Smooth muscle cell (in vitro differentiated cells): ENCODE data around the gene STK32B. TPM values are rescaled to one million over a fixed set of nuclear protein-coding genes. Genes with fewer than 3 reads are reported as not detected.
"Not testable (repeated sequence)": the region's sequence is repeated elsewhere in the genome, so short reads cannot be mapped to it uniquely, and the experiment has no call there.

Source experiments
- DNase-seq: peaks from one replicate; lab custom pipeline; 2025; ENCODE audit not compliant: unreplicated experiment; lab: John Stamatoyannopoulos, UW
- H2AFZ ChIP-seq: fragments of 200-600 bp; sonication (generic); 2 replicates; pipeline ENCODE4 v1.6.0; 2016; ENCODE audit warnings: antibody characterized with exemption, low read depth, mild to moderate bottlenecking
- H3F3A ChIP-seq: fragments of 200-600 bp; sonication (generic); 2 replicates; pipeline ENCODE4 v1.6.0; 2017; ENCODE audit warnings: antibody characterized with exemption, low read depth
- H3K27ac ChIP-seq: fragments of 200-600 bp; sonication (generic); 2 replicates; pipeline ENCODE4 v1.5.1; 2016; ENCODE audit warnings: low read depth, mild to moderate bottlenecking
- H3K27me3 ChIP-seq: fragments of 200-600 bp; sonication (generic); 2 replicates; pipeline ENCODE4 v1.6.1; 2016; ENCODE audit warnings: low read depth, mild to moderate bottlenecking
- H3K36me3 ChIP-seq: fragments of 200-600 bp; sonication (generic); 2 replicates; pipeline ENCODE4 v1.5.1; 2016; ENCODE audit warnings: low read depth
- H3K4me1 ChIP-seq: fragments of 200-600 bp; sonication (generic); 2 replicates; pipeline ENCODE4 v1.5.1; 2016; ENCODE audit warnings: low read depth
- H3K4me2 ChIP-seq: fragments of 200-600 bp; sonication (generic); 2 replicates; pipeline ENCODE4 v1.6.0; 2016; ENCODE audit warnings: mild to moderate bottlenecking
- H3K4me3 ChIP-seq: fragments of 200-600 bp; sonication (generic); 2 replicates; pipeline ENCODE4 v1.5.1; 2016; ENCODE audit warnings: mild to moderate bottlenecking
- H3K79me2 ChIP-seq: fragments of 200-600 bp; sonication (generic); 2 replicates; pipeline ENCODE4 v1.6.0; 2016; ENCODE audit warnings: low read depth, mild to moderate bottlenecking
- H3K9ac ChIP-seq: fragments of 200-600 bp; sonication (generic); 2 replicates; pipeline ENCODE4 v1.6.0; 2016; ENCODE audit warnings: low read depth
- H3K9me3 ChIP-seq: fragments of 200-600 bp; sonication (generic); replicated peaks from 2 replicates; pipeline ENCODE4 v1.5.1; 2016; ENCODE audit warnings: low read depth
- H4K20me1 ChIP-seq: fragments of 200-600 bp; sonication (generic); 2 replicates; pipeline ENCODE4 v1.6.0; 2016; ENCODE audit warnings: low read depth
- WGBS: methylation state at CpG from one replicate; pipeline ENCODE4 v1.1.7; 2016; ENCODE audit warnings: low lambda C conversion rate; 5-methylcytosine and 5-hydroxymethylcytosine counted together
- polyA plus RNA-seq: library from polyadenylated mRNA; unstranded; fragments of >200 nt; fragmentation: Nextera tagmentation; extraction: Ambion mirVana; gene quantifications from 2 replicates; pipeline ENCODE4 v1.2.1, GENCODE V29; 2016
- total RNA-seq: library from RNA; depleted of rRNA; stranded (reverse); fragments of >200 nt; gene quantifications from 2 replicates; pipeline ENCODE4 v1.2.3, GENCODE V29; 2014
- TF ChIP-seq, protein P1 (sequence below): fragments of 200-600 bp; sonication (generic); IDR thresholded peaks from 2 replicates; pipeline ENCODE4 v1.5.1; 2017; ENCODE audit warnings: borderline replicate concordance, mild to moderate bottlenecking, antibody characterized with exemption; ENCODE audit not compliant: insufficient read depth, poor library complexity, severe bottlenecking

Gene STK32B
- total RNA-seq: 2.2 and 3.5 TPM in 2 replicates
- polyA plus RNA-seq: 1.8 and 4.0 TPM in 2 replicates

GRCh38 chr4:5051278-5052203 is at the start of gene STK32B:
Gene STK32B (plus strand): TSS chr4:5051480.
- 5% methylated on average over 59 of the region's 103 CpGs for WGBS
- Histone ChIP-seq H3K4me3 (peak within 1 kb of the TSS; percentile 62), H3K27ac (no peak within 1 kb of the TSS), H3K9ac (no peak within 1 kb of the TSS), H4K20me1 (no peaks in the 10 kb centered on the region), H3F3A (no peaks in the 10 kb centered on the region), H3K9me3 (no peaks in the 10 kb centered on the region), H3K36me3 (no peaks in the 10 kb centered on the region), H2AFZ (peak within 1 kb of the TSS; percentile 96), H3K4me1 (peaks cover 5% of the 10 kb centered on the region), H3K4me2 (peak within 1 kb of the TSS; percentile 99), H3K27me3 (peaks cover 5% of the 10 kb centered on the region), H3K79me2 (no peaks in the 10 kb centered on the region)
- TF ChIP-seq, protein P1, sequence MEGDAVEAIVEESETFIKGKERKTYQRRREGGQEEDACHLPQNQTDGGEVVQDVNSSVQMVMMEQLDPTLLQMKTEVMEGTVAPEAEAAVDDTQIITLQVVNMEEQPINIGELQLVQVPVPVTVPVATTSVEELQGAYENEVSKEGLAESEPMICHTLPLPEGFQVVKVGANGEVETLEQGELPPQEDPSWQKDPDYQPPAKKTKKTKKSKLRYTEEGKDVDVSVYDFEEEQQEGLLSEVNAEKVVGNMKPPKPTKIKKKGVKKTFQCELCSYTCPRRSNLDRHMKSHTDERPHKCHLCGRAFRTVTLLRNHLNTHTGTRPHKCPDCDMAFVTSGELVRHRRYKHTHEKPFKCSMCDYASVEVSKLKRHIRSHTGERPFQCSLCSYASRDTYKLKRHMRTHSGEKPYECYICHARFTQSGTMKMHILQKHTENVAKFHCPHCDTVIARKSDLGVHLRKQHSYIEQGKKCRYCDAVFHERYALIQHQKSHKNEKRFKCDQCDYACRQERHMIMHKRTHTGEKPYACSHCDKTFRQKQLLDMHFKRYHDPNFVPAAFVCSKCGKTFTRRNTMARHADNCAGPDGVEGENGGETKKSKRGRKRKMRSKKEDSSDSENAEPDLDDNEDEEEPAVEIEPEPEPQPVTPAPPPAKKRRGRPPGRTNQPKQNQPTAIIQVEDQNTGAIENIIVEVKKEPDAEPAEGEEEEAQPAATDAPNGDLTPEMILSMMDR: no peak
- peak; percentile 24 for DNase-seq

DNA sequence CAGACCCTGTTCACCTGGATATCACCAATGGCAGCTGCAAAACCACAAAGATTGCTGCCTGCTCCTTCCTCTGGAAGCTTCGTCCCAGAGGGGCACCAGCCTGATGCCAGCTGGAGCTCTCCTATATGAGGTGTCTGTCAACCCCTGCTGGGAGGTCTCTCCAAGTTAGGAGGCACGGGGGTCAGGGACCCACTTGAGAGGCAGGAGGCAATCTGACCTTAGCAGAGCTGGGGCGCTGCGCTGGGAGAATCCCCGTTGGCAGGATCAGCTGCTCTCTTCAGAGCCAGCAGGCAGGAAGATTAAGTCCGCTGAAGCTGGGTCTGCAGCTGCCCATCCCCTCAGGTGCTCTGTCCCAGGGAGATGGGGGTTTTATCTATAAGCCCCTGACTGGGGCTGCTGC is 49.6 kb upstream of the STK32B start:
- H3K4me1 ChIP-seq, H3K79me2 ChIP-seq, H4K20me1 ChIP-seq, DNase-seq, H3F3A ChIP-seq, H3K36me3 ChIP-seq, H2AFZ ChIP-seq, H3K9ac ChIP-seq, H3K9me3 ChIP-seq, H3K27ac ChIP-seq, H3K4me3 ChIP-seq, H3K4me2 ChIP-seq: not testable (repeated sequence)
- H3K27me3 ChIP-seq: peaks cover 27% of the 10 kb centered on the region
- 88% methylated on average over 6 of the region's 6 CpGs for WGBS

GRCh38 chr4:5003372-5003857 is 47.9 kb upstream of the STK32B start:
- TF ChIP-seq, protein P1: no peak
- no peaks in the 10 kb centered on the region for H3F3A ChIP-seq
- peaks cover 23% of the 10 kb centered on the region for H3K27me3 ChIP-seq
- no peak for DNase-seq
- no peaks in the 10 kb centered on the region for H3K36me3 ChIP-seq
- H3K9ac ChIP-seq: no peak overlapping the region
- no peak overlapping the region for H2AFZ ChIP-seq
- H3K4me1 ChIP-seq: no peaks in the 10 kb centered on the region
- H3K79me2 ChIP-seq: no peaks in the 10 kb centered on the region
- H3K27ac ChIP-seq: no peak overlapping the region
- WGBS: 77% methylated on average over 9 of the region's 9 CpGs
- no peaks in the 10 kb centered on the region for H3K9me3 ChIP-seq
- no peak overlapping the region for H3K4me2 ChIP-seq
- H3K4me3 ChIP-seq: no peak overlapping the region
- no peaks in the 10 kb centered on the region for H4K20me1 ChIP-seq

DNA sequence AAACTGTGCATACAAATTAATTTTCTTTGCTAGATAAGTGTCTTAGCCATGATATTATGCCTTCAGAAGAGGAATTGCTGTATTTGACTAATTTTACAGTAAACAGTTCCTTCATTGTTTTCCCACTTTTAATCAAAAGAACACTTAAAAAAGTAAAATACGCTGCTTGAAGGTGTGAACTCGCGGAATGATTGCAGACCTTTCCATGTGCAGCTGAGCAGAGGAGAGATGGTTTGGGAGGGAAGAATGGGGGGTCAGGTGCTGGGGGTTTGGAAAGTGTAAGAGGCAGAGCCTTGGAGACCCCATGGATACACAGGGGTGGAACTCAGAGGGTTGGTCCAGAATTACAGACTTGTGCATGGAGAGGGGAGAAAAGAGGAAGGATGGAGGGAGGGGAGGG is 47.4 kb upstream of the STK32B start:
- H3K4me1 ChIP-seq: no peaks in the 10 kb centered on the region
- peaks cover 23% of the 10 kb centered on the region for H3K27me3 ChIP-seq
- TF ChIP-seq, protein P1: no peak
- no peak overlapping the region for H3K4me2 ChIP-seq
- no peak overlapping the region for H3K4me3 ChIP-seq
- H3K36me3 ChIP-seq: no peaks in the 10 kb centered on the region
- no peak overlapping the region for H3K9ac ChIP-seq
- 98% methylated on average over 3 of the region's 3 CpGs for WGBS
- no peaks in the 10 kb centered on the region for H4K20me1 ChIP-seq
- DNase-seq: no peak
- H3K9me3 ChIP-seq: no peaks in the 10 kb centered on the region
- H2AFZ ChIP-seq: no peak overlapping the region
- no peaks in the 10 kb centered on the region for H3K79me2 ChIP-seq
- H3F3A ChIP-seq: no peaks in the 10 kb centered on the region
- no peak overlapping the region for H3K27ac ChIP-seq
